Astrocyte (in vitro differentiated cells and primary cell): ENCODE data around the gene MN1. TPM values are rescaled to one million over a fixed set of nuclear protein-coding genes. Genes with fewer than 3 reads are reported as not detected.

Experiments
- DNase-seq: peaks from one replicate; pipeline ENCODE4 v3.0.0-alpha.2; 2010; ENCODE audit warnings: low read depth
- FAIRE-seq: peaks from 2 replicates; lab custom pipeline; 2011; peaks lifted over from hg19 to GRCh38; lab: Jason Lieb, UNC
- H2AFZ ChIP-seq: 2 replicates; pipeline ENCODE4 v1.6.0; 2012; ENCODE audit warnings: low read depth, low read length, inconsistent platforms
- H3K27ac ChIP-seq: 2 replicates; pipeline ENCODE4 v1.5.1; 2011; ENCODE audit warnings: low read depth, low read length, inconsistent platforms
- H3K27me3 ChIP-seq: 2 replicates; pipeline ENCODE4 v1.6.0; 2011; ENCODE audit warnings: low read length, inconsistent platforms; ENCODE audit not compliant: insufficient read depth
- H3K36me3 ChIP-seq: 2 replicates; pipeline ENCODE4 v1.5.1; 2011; ENCODE audit warnings: low read length, inconsistent platforms; ENCODE audit not compliant: insufficient read depth
- H3K4me1 ChIP-seq: 2 replicates; pipeline ENCODE4 v1.5.1; 2011; ENCODE audit warnings: low read length, inconsistent platforms; ENCODE audit not compliant: insufficient read depth
- H3K4me2 ChIP-seq: 2 replicates; pipeline ENCODE4 v1.6.0; 2012; ENCODE audit warnings: low read length, inconsistent platforms
- H3K4me3 ChIP-seq: 2 replicates; pipeline ENCODE4 v1.5.1; 2011; ENCODE audit warnings: low read depth, mild to moderate bottlenecking, low read length, inconsistent platforms; ENCODE audit not compliant: insufficient read depth
- H3K79me2 ChIP-seq: 2 replicates; pipeline ENCODE4 v1.6.0; 2012; ENCODE audit warnings: mild to moderate bottlenecking, low read length, inconsistent platforms; ENCODE audit not compliant: insufficient read depth
- H3K9ac ChIP-seq: 2 replicates; pipeline ENCODE4 v1.6.0; 2012; ENCODE audit warnings: mild to moderate bottlenecking, low read length, inconsistent platforms
- H3K9me3 ChIP-seq: 2 replicates; pipeline ENCODE4 v1.5.1; 2012; ENCODE audit warnings: low read depth, mild to moderate bottlenecking, low read length, inconsistent platforms; ENCODE audit not compliant: insufficient read depth
- H4K20me1 ChIP-seq: 2 replicates; pipeline ENCODE4 v1.6.0; 2012; ENCODE audit warnings: low read length, inconsistent platforms; ENCODE audit not compliant: insufficient read depth
- H3K27ac Mint-ChIP-seq: one replicate; pipeline ENCODE4 v1.8.0; 2021; ENCODE audit warnings: mild to moderate bottlenecking, mixed read lengths; ENCODE audit not compliant: unreplicated experiment
- H3K27me3 Mint-ChIP-seq: one replicate; pipeline ENCODE4 v1.8.0; 2021; ENCODE audit warnings: low read depth, mixed read lengths; ENCODE audit not compliant: unreplicated experiment
- H3K36me3 Mint-ChIP-seq: one replicate; pipeline ENCODE4 v1.8.0; 2021; ENCODE audit warnings: low read depth, mixed read lengths; ENCODE audit not compliant: unreplicated experiment
- H3K4me1 Mint-ChIP-seq: one replicate; pipeline ENCODE4 v1.8.0; 2021; ENCODE audit warnings: low read depth, mixed read lengths; ENCODE audit not compliant: unreplicated experiment
- H3K4me3 Mint-ChIP-seq: one replicate; pipeline ENCODE4 v1.8.0; 2021; ENCODE audit warnings: mild to moderate bottlenecking, moderate library complexity, mixed read lengths; ENCODE audit not compliant: unreplicated experiment
- H3K9me3 Mint-ChIP-seq: one replicate; pipeline ENCODE4 v1.8.0; 2021; ENCODE audit warnings: mild to moderate bottlenecking, mixed read lengths; ENCODE audit not compliant: unreplicated experiment
- CTCF ChIP-seq: IDR thresholded peaks from 2 replicates; pipeline ENCODE4 v1.5.1; 2011; ENCODE audit warnings: low read depth, mild to moderate bottlenecking, inconsistent platforms, low read length, moderate library complexity; ENCODE audit not compliant: insufficient read depth
- EZH2 ChIP-seq: IDR thresholded peaks from 2 replicates; pipeline ENCODE4 v1.6.1; 2012; ENCODE audit warnings: mild to moderate bottlenecking, low read length, inconsistent platforms; ENCODE audit not compliant: insufficient read depth
- total RNA-seq: library from RNA; stranded (reverse); gene quantifications from 2 replicates; pipeline ENCODE4 v1.2.1, GENCODE V29; 2021

The MN1 gene
- total RNA-seq, 1 donor from 2014 or later = 98.6 TPM

GRCh38 chr22:27839057-27839660 lies 37.6 kb upstream of the MN1 start:
- Histone ChIP-seq H3K27me3 (no peaks in the 10 kb centered on the region), H3K36me3 (no peaks in the 10 kb centered on the region), H3K79me2 (no peaks in the 10 kb centered on the region), H4K20me1 (no peaks in the 10 kb centered on the region), H3K4me3 (no peak overlapping the region), H3K4me2 (no peak overlapping the region), H3K4me1 (no peaks in the 10 kb centered on the region), H2AFZ (no peak overlapping the region), H3K9me3 (no peaks in the 10 kb centered on the region), H3K27ac (no peak overlapping the region), H3K9ac (no peak overlapping the region)
- TF ChIP-seq EZH2 (no peak), CTCF (no peak)
- Mint-ChIP-seq H3K27ac (no peak overlapping the region), H3K9me3 (peaks cover 9% of the 10 kb centered on the region), H3K27me3 (no peaks in the 10 kb centered on the region), H3K4me1 (peaks cover 14% of the 10 kb centered on the region), H3K4me3 (no peak overlapping the region), H3K36me3 (peaks cover 23% of the 10 kb centered on the region)
- DNase-seq (no peak), FAIRE-seq (no peak)

- H3K27ac ChIP-seq = no peak overlapping the region
- Mint-ChIP-seq H3K4me3 (peak overlapping the region; percentile 71), H3K27ac (peak overlapping the region; percentile 94), H3K36me3 (peaks cover 12% of the 10 kb centered on the region), H3K4me1 (peaks cover 23% of the 10 kb centered on the region), H3K9me3 (peaks cover 9% of the 10 kb centered on the region), H3K27me3 (no peaks in the 10 kb centered on the region)
- H3K4me2 ChIP-seq = peak overlapping the region; percentile 27
- no peaks in the 10 kb centered on the region for H3K79me2 ChIP-seq
- H3K27me3 ChIP-seq = no peaks in the 10 kb centered on the region
- FAIRE-seq = no peak
- no peak overlapping the region for H2AFZ ChIP-seq
- TF ChIP-seq EZH2 = no peak
- no peak for TF ChIP-seq CTCF
- H3K9me3 ChIP-seq = no peaks in the 10 kb centered on the region
- no peak for DNase-seq
- H4K20me1 ChIP-seq = no peaks in the 10 kb centered on the region
- H3K4me3 ChIP-seq = no peak overlapping the region
- H3K36me3 ChIP-seq = no peaks in the 10 kb centered on the region
- no peaks in the 10 kb centered on the region for H3K4me1 ChIP-seq
- H3K9ac ChIP-seq = no peak overlapping the region
These were observed 34.6 kb upstream of the MN1 start for GRCh38 chr22:27836181-27836580.

- Mint-ChIP-seq H3K27ac (peak overlapping the region; percentile 94), H3K9me3 (peaks cover 9% of the 10 kb centered on the region), H3K36me3 (peaks cover 11% of the 10 kb centered on the region), H3K27me3 (no peaks in the 10 kb centered on the region), H3K4me1 (peaks cover 26% of the 10 kb centered on the region), H3K4me3 (peak overlapping the region; percentile 71)
- Histone ChIP-seq H3K36me3 (no peaks in the 10 kb centered on the region), H3K9ac (no peak overlapping the region), H3K27me3 (no peaks in the 10 kb centered on the region), H3K4me3 (no peak overlapping the region), H3K4me2 (peak overlapping the region; percentile 27), H3K4me1 (no peaks in the 10 kb centered on the region), H4K20me1 (no peaks in the 10 kb centered on the region), H3K79me2 (no peaks in the 10 kb centered on the region), H2AFZ (no peak overlapping the region), H3K27ac (no peak overlapping the region), H3K9me3 (no peaks in the 10 kb centered on the region)
- DNase-seq = peak; percentile 52
- TF ChIP-seq EZH2 = no peak
- no peak for TF ChIP-seq CTCF
- FAIRE-seq = no peak
These were observed 33.9 kb upstream of the MN1 start for GRCh38 chr22:27835446-27835845.
